ENCODE results near the gene HLA-DQB1.
"Not testable (repeated sequence)": the region's sequence is repeated elsewhere in the genome, so short reads cannot be mapped to it uniquely, and the experiment has no call there.

HLA-DQB1 gene

GRCh38 chr6:32666420-32667300 is at the start of gene HLA-DQB1:
Gene HLA-DQB1 (minus strand): TSS chr6:32666657. CDS start chr6:32666607, 50 bp downstream.
- no peak within 1 kb of the TSS for H3K4me3 ChIP-seq (ENCODE audit: control insufficient read depth, low read depth, low read length)
- TF ChIP-seq, protein P1, sequence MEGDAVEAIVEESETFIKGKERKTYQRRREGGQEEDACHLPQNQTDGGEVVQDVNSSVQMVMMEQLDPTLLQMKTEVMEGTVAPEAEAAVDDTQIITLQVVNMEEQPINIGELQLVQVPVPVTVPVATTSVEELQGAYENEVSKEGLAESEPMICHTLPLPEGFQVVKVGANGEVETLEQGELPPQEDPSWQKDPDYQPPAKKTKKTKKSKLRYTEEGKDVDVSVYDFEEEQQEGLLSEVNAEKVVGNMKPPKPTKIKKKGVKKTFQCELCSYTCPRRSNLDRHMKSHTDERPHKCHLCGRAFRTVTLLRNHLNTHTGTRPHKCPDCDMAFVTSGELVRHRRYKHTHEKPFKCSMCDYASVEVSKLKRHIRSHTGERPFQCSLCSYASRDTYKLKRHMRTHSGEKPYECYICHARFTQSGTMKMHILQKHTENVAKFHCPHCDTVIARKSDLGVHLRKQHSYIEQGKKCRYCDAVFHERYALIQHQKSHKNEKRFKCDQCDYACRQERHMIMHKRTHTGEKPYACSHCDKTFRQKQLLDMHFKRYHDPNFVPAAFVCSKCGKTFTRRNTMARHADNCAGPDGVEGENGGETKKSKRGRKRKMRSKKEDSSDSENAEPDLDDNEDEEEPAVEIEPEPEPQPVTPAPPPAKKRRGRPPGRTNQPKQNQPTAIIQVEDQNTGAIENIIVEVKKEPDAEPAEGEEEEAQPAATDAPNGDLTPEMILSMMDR (conservative IDR thresholded peaks at IDR 0.05; ENCODE audit: control insufficient read depth, insufficient read depth, low read depth, low read length), result no peak
- DNase-seq (ENCODE audit: low read depth), result peak; percentile 38

DNA sequence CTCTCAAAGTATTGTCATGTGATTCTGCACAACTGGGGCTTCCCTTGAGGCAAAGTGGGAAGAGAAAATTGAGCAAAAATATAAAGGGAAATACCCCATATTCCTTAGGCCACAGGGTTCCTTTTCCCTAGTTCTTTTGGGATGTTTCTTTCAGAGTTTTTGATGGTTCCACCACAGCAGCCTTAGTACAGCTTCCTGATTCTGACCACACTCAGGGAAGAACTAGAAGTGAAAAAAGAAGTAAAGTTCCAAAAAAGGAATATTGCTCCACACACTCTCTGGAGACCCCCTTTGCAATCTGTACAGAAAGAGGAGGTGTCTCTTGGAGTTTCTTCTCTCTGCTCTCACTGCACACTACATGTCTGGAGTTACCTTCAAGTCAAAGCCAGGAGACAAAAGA is 46.8 kb upstream of the HLA-DQB1 start:
- DNase-seq (ENCODE audit: low read depth), result no peak
- H3K4me3 ChIP-seq (ENCODE audit: control insufficient read depth, low read depth, low read length), result no peak overlapping the region
- TF ChIP-seq, protein P1 (conservative IDR thresholded peaks at IDR 0.05; ENCODE audit: control insufficient read depth, insufficient read depth, low read depth, low read length), result no peak

DNA sequence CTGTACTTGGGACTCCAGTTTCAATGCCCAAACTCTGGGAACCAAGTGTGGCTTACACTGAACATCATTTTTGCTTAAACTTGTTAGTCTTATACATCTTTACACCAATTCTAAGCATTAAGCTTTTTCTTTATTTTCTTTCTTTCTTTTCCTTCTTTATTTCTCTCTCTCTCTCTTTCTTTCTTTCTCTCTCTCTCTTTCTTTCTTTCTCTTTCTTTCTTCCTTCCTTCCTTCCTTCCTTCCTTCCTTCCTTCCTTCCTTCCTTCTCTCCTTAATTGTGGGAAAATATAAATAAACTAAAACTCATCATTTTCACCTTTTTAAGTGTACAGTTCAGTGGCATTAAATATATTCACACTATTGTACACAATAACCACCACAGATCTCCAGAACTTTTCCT is 43.2 kb upstream of the HLA-DQB1 start:
- TF ChIP-seq, protein P1 (conservative IDR thresholded peaks at IDR 0.05; ENCODE audit: control insufficient read depth, insufficient read depth, low read depth, low read length), result no peak
- no peak overlapping the region for H3K4me3 ChIP-seq (ENCODE audit: control insufficient read depth, low read depth, low read length)
- no peak for DNase-seq (ENCODE audit: low read depth)

GRCh38 chr6:32705164-32705563 is 38.7 kb upstream of the HLA-DQB1 start:
- H3K4me3 ChIP-seq (ENCODE audit: control insufficient read depth, low read depth, low read length); DNase-seq (ENCODE audit: low read depth): not testable (repeated sequence)

- TF ChIP-seq, protein P1 (conservative IDR thresholded peaks at IDR 0.05; ENCODE audit: control insufficient read depth, insufficient read depth, low read depth, low read length), result no peak
- no peak for DNase-seq (ENCODE audit: low read depth)
- no peak overlapping the region for H3K4me3 ChIP-seq (ENCODE audit: control insufficient read depth, low read depth, low read length)
Measured at GRCh38 chr6:32703347-32703746, 36.9 kb upstream of the HLA-DQB1 start.

GRCh38 chr6:32700391-32701040 is 34.1 kb upstream of the HLA-DQB1 start:
- DNase-seq (ENCODE audit: low read depth), result peak; percentile 72
- TF ChIP-seq, protein P1 (conservative IDR thresholded peaks at IDR 0.05; ENCODE audit: control insufficient read depth, insufficient read depth, low read depth, low read length), result peak; percentile 76
- no peak overlapping the region for H3K4me3 ChIP-seq (ENCODE audit: control insufficient read depth, low read depth, low read length)

GRCh38 chr6:32697031-32697430 is 30.6 kb upstream of the HLA-DQB1 start:
- no peak for DNase-seq (ENCODE audit: low read depth)
- TF ChIP-seq, protein P1 (conservative IDR thresholded peaks at IDR 0.05; ENCODE audit: control insufficient read depth, insufficient read depth, low read depth, low read length), result no peak
- no peak overlapping the region for H3K4me3 ChIP-seq (ENCODE audit: control insufficient read depth, low read depth, low read length)

All from fibroblast of mammary gland (primary cell).